GM12878 (cell line): ENCODE results near the gene TIMP2.

ENCODE experiments used
- CREM ChIP-seq: IDR thresholded peaks from 2 replicates; pipeline ENCODE4 v1.6.1; 2014; ENCODE audit warnings: antibody characterized with exemption, low read depth
- EZH2 ChIP-seq: IDR thresholded peaks from 2 replicates; pipeline ENCODE4 v1.6.1; 2012; ENCODE audit warnings: low read depth, mild to moderate bottlenecking, control low read depth, inconsistent platforms, low read length, borderline replicate concordance; ENCODE audit not compliant: control insufficient read depth
- FOXM1 ChIP-seq: IDR thresholded peaks from 2 replicates; pipeline ENCODE4 v1.6.1; 2012; ENCODE audit warnings: low read depth, mild to moderate bottlenecking, inconsistent platforms, low read length, moderate library complexity
- IKZF2 ChIP-seq, 2 experiments: fragments of 450-650 bp; IDR thresholded peaks; 2 replicates each; pipeline ENCODE4 v1.6.1; 2017; ENCODE audit warnings: mild to moderate bottlenecking in 2 of 2, moderate library complexity in 2 of 2
- NR2C2 ChIP-seq: IDR thresholded peaks from 2 replicates; pipeline ENCODE4 v1.6.1; 2011; ENCODE audit warnings: borderline replicate concordance, low read depth; ENCODE audit not compliant: control insufficient read depth, insufficient read length
- POLR2AphosphoS5 ChIP-seq: IDR thresholded peaks from 2 replicates; pipeline ENCODE4 v1.6.1; 2011; ENCODE audit warnings: mild to moderate bottlenecking, low read length, inconsistent platforms
- RAD21 ChIP-seq: IDR thresholded peaks from 2 replicates; pipeline ENCODE4 v1.6.1; 2011; ENCODE audit warnings: mild to moderate bottlenecking, low read depth, low read length, moderate library complexity; ENCODE audit not compliant: insufficient read depth
- RFX5 ChIP-seq: IDR thresholded peaks from 2 replicates; pipeline ENCODE4 v1.6.1; 2011; ENCODE audit warnings: low read depth, low read length, improper control_type of control experiment
- SMC3 ChIP-seq: IDR thresholded peaks from 2 replicates; pipeline ENCODE4 v1.6.1; 2011; ENCODE audit warnings: low read length, improper control_type of control experiment, borderline replicate concordance
- TCF12 ChIP-seq: IDR thresholded peaks from 2 replicates; pipeline ENCODE4 v1.6.1; 2011; ENCODE audit warnings: low read depth, mild to moderate bottlenecking, low read length
- ZZZ3 ChIP-seq: IDR thresholded peaks from 2 replicates; pipeline ENCODE4 v1.6.1; 2011; ENCODE audit warnings: low read depth; ENCODE audit not compliant: control insufficient read depth, insufficient read length
- TF ChIP-seq, protein P1 (sequence below): fragments of 450-650 bp; IDR thresholded peaks from 2 replicates; pipeline ENCODE4 v1.6.1; 2017; ENCODE audit warnings: mild to moderate bottlenecking, moderate library complexity
- TF ChIP-seq, protein P2 (sequence below): IDR thresholded peaks from 2 replicates; pipeline ENCODE4 v1.6.1; 2011; ENCODE audit warnings: low read depth, mild to moderate bottlenecking, low read length, moderate library complexity, borderline replicate concordance; ENCODE audit errors: extremely low read depth
- TF ChIP-seq, protein P3 (sequence below), 3 experiments: IDR thresholded peaks in 2 of 3; conservative IDR thresholded peaks in 1 of 3; 2 replicates each; pipeline ENCODE4 v1.5.1; 2011; ENCODE audit warnings: low read depth in 3 of 3, low read length in 3 of 3, mild to moderate bottlenecking in 3 of 3, control low read depth in 2 of 3, moderate library complexity in 2 of 3, inconsistent platforms in 1 of 3, mixed read lengths in 1 of 3; ENCODE audit not compliant: control insufficient read depth in 2 of 3, insufficient read depth in 1 of 3; ENCODE audit errors: extremely low read depth in 1 of 3

DNA sequence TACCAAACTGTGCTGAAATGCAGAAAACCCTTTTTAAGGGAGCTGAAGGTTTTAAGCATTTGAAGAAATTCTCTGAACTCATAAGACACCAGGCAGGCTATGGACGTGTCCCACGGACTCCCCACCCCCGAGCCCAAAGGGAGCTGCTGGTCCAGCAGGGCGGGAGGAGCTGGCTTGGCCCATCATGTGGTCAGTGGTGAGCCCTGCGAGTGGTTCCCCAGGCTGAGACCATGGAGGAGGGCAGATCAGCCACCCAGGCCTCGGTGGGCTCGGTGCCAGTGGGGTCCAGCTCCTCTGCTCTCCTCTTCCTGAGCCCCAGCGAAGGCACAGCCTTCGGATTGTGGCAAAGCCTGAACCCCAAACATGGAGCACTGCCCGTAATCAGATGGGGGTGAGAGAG lies 27.5 kb upstream of the TIMP2 start:
- TF ChIP-seq NR2C2 (no peak), EZH2 (no peak), TCF12 (no peak), POLR2AphosphoS5 (no peak), IKZF2 (IDR thresholded peaks at IDR 0.05) (no peak), FOXM1 (no peak), CREM (no peak), RAD21 (no peak), ZZZ3 (no peak), RFX5 (no peak), SMC3 (no peak)
- TF ChIP-seq, protein P1, sequence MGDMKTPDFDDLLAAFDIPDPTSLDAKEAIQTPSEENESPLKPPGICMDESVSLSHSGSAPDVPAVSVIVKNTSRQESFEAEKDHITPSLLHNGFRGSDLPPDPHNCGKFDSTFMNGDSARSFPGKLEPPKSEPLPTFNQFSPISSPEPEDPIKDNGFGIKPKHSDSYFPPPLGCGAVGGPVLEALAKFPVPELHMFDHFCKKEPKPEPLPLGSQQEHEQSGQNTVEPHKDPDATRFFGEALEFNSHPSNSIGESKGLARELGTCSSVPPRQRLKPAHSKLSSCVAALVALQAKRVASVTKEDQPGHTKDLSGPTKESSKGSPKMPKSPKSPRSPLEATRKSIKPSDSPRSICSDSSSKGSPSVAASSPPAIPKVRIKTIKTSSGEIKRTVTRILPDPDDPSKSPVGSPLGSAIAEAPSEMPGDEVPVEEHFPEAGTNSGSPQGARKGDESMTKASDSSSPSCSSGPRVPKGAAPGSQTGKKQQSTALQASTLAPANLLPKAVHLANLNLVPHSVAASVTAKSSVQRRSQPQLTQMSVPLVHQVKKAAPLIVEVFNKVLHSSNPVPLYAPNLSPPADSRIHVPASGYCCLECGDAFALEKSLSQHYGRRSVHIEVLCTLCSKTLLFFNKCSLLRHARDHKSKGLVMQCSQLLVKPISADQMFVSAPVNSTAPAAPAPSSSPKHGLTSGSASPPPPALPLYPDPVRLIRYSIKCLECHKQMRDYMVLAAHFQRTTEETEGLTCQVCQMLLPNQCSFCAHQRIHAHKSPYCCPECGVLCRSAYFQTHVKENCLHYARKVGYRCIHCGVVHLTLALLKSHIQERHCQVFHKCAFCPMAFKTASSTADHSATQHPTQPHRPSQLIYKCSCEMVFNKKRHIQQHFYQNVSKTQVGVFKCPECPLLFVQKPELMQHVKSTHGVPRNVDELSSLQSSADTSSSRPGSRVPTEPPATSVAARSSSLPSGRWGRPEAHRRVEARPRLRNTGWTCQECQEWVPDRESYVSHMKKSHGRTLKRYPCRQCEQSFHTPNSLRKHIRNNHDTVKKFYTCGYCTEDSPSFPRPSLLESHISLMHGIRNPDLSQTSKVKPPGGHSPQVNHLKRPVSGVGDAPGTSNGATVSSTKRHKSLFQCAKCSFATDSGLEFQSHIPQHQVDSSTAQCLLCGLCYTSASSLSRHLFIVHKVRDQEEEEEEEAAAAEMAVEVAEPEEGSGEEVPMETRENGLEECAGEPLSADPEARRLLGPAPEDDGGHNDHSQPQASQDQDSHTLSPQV, result no peak
- TF ChIP-seq, protein P2, sequence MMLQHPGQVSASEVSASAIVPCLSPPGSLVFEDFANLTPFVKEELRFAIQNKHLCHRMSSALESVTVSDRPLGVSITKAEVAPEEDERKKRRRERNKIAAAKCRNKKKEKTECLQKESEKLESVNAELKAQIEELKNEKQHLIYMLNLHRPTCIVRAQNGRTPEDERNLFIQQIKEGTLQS, result no peak
- TF ChIP-seq, protein P3, sequence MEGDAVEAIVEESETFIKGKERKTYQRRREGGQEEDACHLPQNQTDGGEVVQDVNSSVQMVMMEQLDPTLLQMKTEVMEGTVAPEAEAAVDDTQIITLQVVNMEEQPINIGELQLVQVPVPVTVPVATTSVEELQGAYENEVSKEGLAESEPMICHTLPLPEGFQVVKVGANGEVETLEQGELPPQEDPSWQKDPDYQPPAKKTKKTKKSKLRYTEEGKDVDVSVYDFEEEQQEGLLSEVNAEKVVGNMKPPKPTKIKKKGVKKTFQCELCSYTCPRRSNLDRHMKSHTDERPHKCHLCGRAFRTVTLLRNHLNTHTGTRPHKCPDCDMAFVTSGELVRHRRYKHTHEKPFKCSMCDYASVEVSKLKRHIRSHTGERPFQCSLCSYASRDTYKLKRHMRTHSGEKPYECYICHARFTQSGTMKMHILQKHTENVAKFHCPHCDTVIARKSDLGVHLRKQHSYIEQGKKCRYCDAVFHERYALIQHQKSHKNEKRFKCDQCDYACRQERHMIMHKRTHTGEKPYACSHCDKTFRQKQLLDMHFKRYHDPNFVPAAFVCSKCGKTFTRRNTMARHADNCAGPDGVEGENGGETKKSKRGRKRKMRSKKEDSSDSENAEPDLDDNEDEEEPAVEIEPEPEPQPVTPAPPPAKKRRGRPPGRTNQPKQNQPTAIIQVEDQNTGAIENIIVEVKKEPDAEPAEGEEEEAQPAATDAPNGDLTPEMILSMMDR (IDR thresholded peaks at IDR 0.05 in 2 of 3, conservative IDR thresholded peaks at IDR 0.05 in 1 of 3; ENCODE audit: control insufficient read depth in 2 of 3, extremely low read depth in 1 of 3, insufficient read depth in 1 of 3, low read depth in 3 of 3, low read length in 3 of 3), result no peak
